ENCODE data around the gene PI16.

PI16 gene

GRCh38 chr6:37004044-37004980, 49.8 kb downstream of the PI16 start:
- Histone ChIP-seq H2AFZ (ENCODE audit: low read length, unreplicated experiment) (no peak overlapping the region), H3K36me3 (ENCODE audit: insufficient read depth, low read length) (no peaks in the 10 kb centered on the region), H3K27ac (ENCODE audit: low read depth, low read length) (no peak overlapping the region), H3K27me3 (ENCODE audit: insufficient read depth, low read length) (no peaks in the 10 kb centered on the region; the same call in 1 of the 2 replicates), H3K4me1 (ENCODE audit: control insufficient read depth, insufficient read depth, low read length, unreplicated experiment) (peaks cover 3% of the 10 kb centered on the region), H3K79me2 (ENCODE audit: control insufficient read depth, insufficient read depth, low read length, unreplicated experiment) (no peaks in the 10 kb centered on the region), H3K4me3 (ENCODE audit: low read depth, low read length) (no peak overlapping the region)

GRCh38 chr6:37005061-37005810, 50.7 kb downstream of the PI16 start, which contains the start of gene FGD2:
TSS of gene FGD2 (plus strand) at chr6:37005655. CDS start at chr6:37005818, 163 bp downstream.
- H3K27ac ChIP-seq (ENCODE audit: low read depth, low read length), result no peak within 1 kb of the TSS
- H3K36me3 ChIP-seq (ENCODE audit: insufficient read depth, low read length), result no peaks in the 10 kb centered on the region
- no peaks in the 10 kb centered on the region for H3K79me2 ChIP-seq (ENCODE audit: control insufficient read depth, insufficient read depth, low read length, unreplicated experiment)
- peaks cover 3% of the 10 kb centered on the region for H3K4me1 ChIP-seq (ENCODE audit: control insufficient read depth, insufficient read depth, low read length, unreplicated experiment)
- no peak within 1 kb of the TSS for H2AFZ ChIP-seq (ENCODE audit: low read length, unreplicated experiment)
- H3K27me3 ChIP-seq (ENCODE audit: insufficient read depth, low read length), result no peaks in the 10 kb centered on the region; the same call in 1 of the 2 replicates
- no peak within 1 kb of the TSS for H3K4me3 ChIP-seq (ENCODE audit: low read depth, low read length)

- H3K27me3 ChIP-seq (ENCODE audit: insufficient read depth, low read length), result no peaks in the 10 kb centered on the region; the same call in 1 of the 2 replicates
- H3K36me3 ChIP-seq (ENCODE audit: insufficient read depth, low read length), result no peaks in the 10 kb centered on the region
- no peaks in the 10 kb centered on the region for H3K79me2 ChIP-seq (ENCODE audit: control insufficient read depth, insufficient read depth, low read length, unreplicated experiment)
- H3K4me1 ChIP-seq (ENCODE audit: control insufficient read depth, insufficient read depth, low read length, unreplicated experiment), result peaks cover 3% of the 10 kb centered on the region
- no peak overlapping the region for H3K27ac ChIP-seq (ENCODE audit: low read depth, low read length)
- no peak overlapping the region for H3K4me3 ChIP-seq (ENCODE audit: low read depth, low read length)
- H2AFZ ChIP-seq (ENCODE audit: low read length, unreplicated experiment), result no peak overlapping the region
These were observed 51.5 kb downstream of the PI16 start for GRCh38 chr6:37005827-37006567.

- H3K27ac ChIP-seq (ENCODE audit: low read depth, low read length), result no peak overlapping the region
- H3K4me3 ChIP-seq (ENCODE audit: low read depth, low read length), result no peak overlapping the region
- H3K36me3 ChIP-seq (ENCODE audit: insufficient read depth, low read length), result no peaks in the 10 kb centered on the region
- H3K79me2 ChIP-seq (ENCODE audit: control insufficient read depth, insufficient read depth, low read length, unreplicated experiment), result no peaks in the 10 kb centered on the region
- no peaks in the 10 kb centered on the region for H3K27me3 ChIP-seq (ENCODE audit: insufficient read depth, low read length)
- H3K4me1 ChIP-seq (ENCODE audit: control insufficient read depth, insufficient read depth, low read length, unreplicated experiment), result peaks cover 3% of the 10 kb centered on the region
- H2AFZ ChIP-seq (ENCODE audit: low read length, unreplicated experiment), result no peak overlapping the region
These were observed 52.3 kb downstream of the PI16 start for GRCh38 chr6:37006793-37007339.

- Histone ChIP-seq H3K4me1 (ENCODE audit: control insufficient read depth, insufficient read depth, low read length, unreplicated experiment) (peaks cover 3% of the 10 kb centered on the region), H2AFZ (ENCODE audit: low read length, unreplicated experiment) (no peak overlapping the region), H3K27ac (ENCODE audit: low read depth, low read length) (no peak overlapping the region), H3K79me2 (ENCODE audit: control insufficient read depth, insufficient read depth, low read length, unreplicated experiment) (no peaks in the 10 kb centered on the region), H3K4me3 (ENCODE audit: low read depth, low read length) (no peak overlapping the region), H3K36me3 (ENCODE audit: insufficient read depth, low read length) (no peaks in the 10 kb centered on the region), H3K27me3 (ENCODE audit: insufficient read depth, low read length) (no peaks in the 10 kb centered on the region)
These were observed 53.0 kb downstream of the PI16 start for GRCh38 chr6:37007340-37008043.

GRCh38 chr6:37008484-37009465, 54.2 kb downstream of the PI16 start:
- Histone ChIP-seq H3K36me3 (ENCODE audit: insufficient read depth, low read length) (no peaks in the 10 kb centered on the region), H3K4me1 (ENCODE audit: control insufficient read depth, insufficient read depth, low read length, unreplicated experiment) (peaks cover 3% of the 10 kb centered on the region), H2AFZ (ENCODE audit: low read length, unreplicated experiment) (no peak overlapping the region), H3K27ac (ENCODE audit: low read depth, low read length) (no peak overlapping the region), H3K4me3 (ENCODE audit: low read depth, low read length) (no peak overlapping the region), H3K79me2 (ENCODE audit: control insufficient read depth, insufficient read depth, low read length, unreplicated experiment) (no peaks in the 10 kb centered on the region), H3K27me3 (ENCODE audit: insufficient read depth, low read length) (no peaks in the 10 kb centered on the region)

GRCh38 chr6:37010402-37010892, 55.9 kb downstream of the PI16 start:
- Histone ChIP-seq H3K36me3 (ENCODE audit: insufficient read depth, low read length) (no peaks in the 10 kb centered on the region), H3K4me1 (ENCODE audit: control insufficient read depth, insufficient read depth, low read length, unreplicated experiment) (peaks cover 3% of the 10 kb centered on the region), H3K27ac (ENCODE audit: low read depth, low read length) (no peak overlapping the region), H3K27me3 (ENCODE audit: insufficient read depth, low read length) (no peaks in the 10 kb centered on the region), H3K79me2 (ENCODE audit: control insufficient read depth, insufficient read depth, low read length, unreplicated experiment) (no peaks in the 10 kb centered on the region), H2AFZ (ENCODE audit: low read length, unreplicated experiment) (no peak overlapping the region), H3K4me3 (ENCODE audit: low read depth, low read length) (no peak overlapping the region)

- Histone ChIP-seq H3K4me1 (ENCODE audit: control insufficient read depth, insufficient read depth, low read length, unreplicated experiment) (peaks cover 1% of the 10 kb centered on the region), H3K79me2 (ENCODE audit: control insufficient read depth, insufficient read depth, low read length, unreplicated experiment) (no peaks in the 10 kb centered on the region), H3K36me3 (ENCODE audit: insufficient read depth, low read length) (no peaks in the 10 kb centered on the region), H3K4me3 (ENCODE audit: low read depth, low read length) (no peak overlapping the region), H3K27ac (ENCODE audit: low read depth, low read length) (no peak overlapping the region), H2AFZ (ENCODE audit: low read length, unreplicated experiment) (no peak overlapping the region), H3K27me3 (ENCODE audit: insufficient read depth, low read length) (no peaks in the 10 kb centered on the region)
These were observed 57.3 kb downstream of the PI16 start for GRCh38 chr6:37011656-37012378.
